ENCODE data around the gene NTF4.

Gene NTF4

GRCh38 chr19:49064768-49065611 lies at the start of gene NTF4:
Gene NTF4 (minus strand): TSS chr19:49064818. CDS start chr19:49061997, 2,821 bp downstream.
- no peak for DNase-seq (ENCODE audit: low read depth)

- no peak for DNase-seq (ENCODE audit: low read depth)
Observed at GRCh38 chr19:49113762-49114629, 49.4 kb upstream of the NTF4 start, which contains the start of gene LIN7B. Gene LIN7B (plus strand): TSS chr19:49114370. CDS start chr19:49114405, 35 bp downstream.

GRCh38 chr19:49111218-49111998 lies 46.8 kb upstream of the NTF4 start:
- no peak for DNase-seq (ENCODE audit: low read depth)

GRCh38 chr19:49110567-49110966 lies 45.9 kb upstream of the NTF4 start:
- no peak for DNase-seq (ENCODE audit: low read depth)

GRCh38 chr19:49109569-49110233 lies 45.1 kb upstream of the NTF4 start:
- no peak for DNase-seq (ENCODE audit: low read depth)

- DNase-seq (ENCODE audit: low read depth), result no peak
Observed at GRCh38 chr19:49109051-49109450, 44.4 kb upstream of the NTF4 start.

GRCh38 chr19:49107625-49108459 lies 43.2 kb upstream of the NTF4 start:
- no peak for DNase-seq (ENCODE audit: low read depth)

GRCh38 chr19:49106648-49107135 lies 42.1 kb upstream of the NTF4 start:
- DNase-seq (ENCODE audit: low read depth), result no peak

- no peak for DNase-seq (ENCODE audit: low read depth)
Observed at GRCh38 chr19:49104229-49104864, 39.7 kb upstream of the NTF4 start.

GRCh38 chr19:49103331-49104085 lies 38.9 kb upstream of the NTF4 start:
- DNase-seq (ENCODE audit: low read depth), result no peak

GRCh38 chr19:49102303-49102702 lies 37.7 kb upstream of the NTF4 start:
- DNase-seq (ENCODE audit: low read depth), result no peak

- DNase-seq (ENCODE audit: low read depth), result no peak
Observed at GRCh38 chr19:49101160-49101559, 36.5 kb upstream of the NTF4 start.

- DNase-seq (ENCODE audit: low read depth), result no peak
Observed at GRCh38 chr19:49098795-49099194, 34.2 kb upstream of the NTF4 start.

- no peak for DNase-seq (ENCODE audit: low read depth)
Observed at GRCh38 chr19:49097453-49098288, 33.1 kb upstream of the NTF4 start.

- no peak for DNase-seq (ENCODE audit: low read depth)
Observed at GRCh38 chr19:49094505-49095482, 30.2 kb upstream of the NTF4 start.

GRCh38 chr19:49092686-49093085 lies 28.1 kb upstream of the NTF4 start:
- no peak for DNase-seq (ENCODE audit: low read depth)

Data from HS-5 (cell line).